Fibroblast of villous mesenchyme (primary cell): Measurements from ENCODE around the gene SELENOW. TPM values are rescaled to one million over a fixed set of nuclear protein-coding genes. Genes with fewer than 3 reads are reported as not detected.

Source experiments
- DNase-seq: peaks from one replicate; pipeline ENCODE4 v3.0.0-alpha.2; 2010; ENCODE audit warnings: low read depth
- H3K4me3 ChIP-seq: 2 replicates; pipeline ENCODE4 v1.5.1; 2011; ENCODE audit warnings: low read depth, mild to moderate bottlenecking, low read length
- CTCF ChIP-seq: IDR thresholded peaks from 2 replicates; pipeline ENCODE4 v1.5.1; 2012; ENCODE audit warnings: low read depth, mild to moderate bottlenecking, low read length; ENCODE audit not compliant: insufficient read depth
- small RNA-seq: library from RNA; depleted of rRNA; stranded (forward); fragments of <200 nt; gene quantifications from one replicate; pipeline ENCODE3, GENCODE V24; 2012
- total RNA-seq: library from RNA; depleted of rRNA; stranded (reverse); fragments of >200 nt; gene quantifications from 2 replicates; pipeline ENCODE4 v1.2.3, GENCODE V29; 2012

SELENOW gene
- total RNA-seq, 1 donor: 328 TPM

- no peak for TF ChIP-seq CTCF
- no peak overlapping the region for H3K4me3 ChIP-seq
- no peak for DNase-seq
These were observed 45.9 kb downstream of the SELENOW start for GRCh38 chr19:47824396-47824795.

- H3K4me3 ChIP-seq: no peak overlapping the region
- DNase-seq: no peak
- no peak for TF ChIP-seq CTCF
These were observed 48.3 kb downstream of the SELENOW start for GRCh38 chr19:47826800-47827199.

GRCh38 chr19:47832723-47833122 is 54.2 kb downstream of the SELENOW start:
- DNase-seq: no peak
- TF ChIP-seq CTCF: no peak
- no peak overlapping the region for H3K4me3 ChIP-seq

Small RNAs within 50 kb of the gene (small RNA-seq; reads per million reads assigned to genes)
- gene AC008745.1 (not detected), gene SNORD23 (not detected)

Other genes with a start within 250 kb of the SELENOW start
- gene ZNF541, start 205.6 kb upstream of the SELENOW start, total RNA-seq: under 0.01 TPM in 2 replicates
- 3.0 and 5.2 TPM in 2 replicates for gene BICRA, start 169.6 kb upstream of the SELENOW start, total RNA-seq
- gene EHD2, start 65.3 kb upstream of the SELENOW start, total RNA-seq: 144 and 166 TPM in 2 replicates
- 35.0 and 49.0 TPM in 2 replicates for gene NOP53, start 33.2 kb upstream of the SELENOW start, total RNA-seq
- not detected in 2 replicates for gene TPRX1, start 25.8 kb downstream of the SELENOW start, total RNA-seq
- not detected in 2 replicates for gene CRX, start 43.2 kb downstream of the SELENOW start, total RNA-seq
- gene TPRX2, start 80.5 kb downstream of the SELENOW start, total RNA-seq: not detected in 2 replicates
- gene SULT2A1, start 107.6 kb downstream of the SELENOW start, total RNA-seq: not detected in 2 replicates
- gene BSPH1, start 213.5 kb downstream of the SELENOW start, total RNA-seq: not detected in 2 replicates
- gene ELSPBP1, start 215.9 kb downstream of the SELENOW start, total RNA-seq: not detected in 2 replicates